Thyroid gland (tissue), 4 donors: ENCODE data around the gene HOXD12. TPM values are rescaled to one million over a fixed set of nuclear protein-coding genes. Genes with fewer than 3 reads are reported as not detected.

Experiments
- DNase-seq, 2 donors: peaks; one replicate each; pipeline ENCODE4 v3.0.0-alpha.2; 2019
- H3K27ac ChIP-seq, 3 donors: fragments of 200-600 bp; sonication (generic); 1 replicate in 2 of 3; 2 replicates in 1 of 3; pipeline ENCODE4 v1.5.1; 2016 to 2019; ENCODE audit warnings: mild to moderate bottlenecking in 1 of 3, moderate library complexity in 1 of 3
- H3K27me3 ChIP-seq: fragments of 200-600 bp; sonication (generic); one replicate; pipeline ENCODE4 v1.5.1; 2019
- H3K36me3 ChIP-seq, 2 donors: fragments of 200-600 bp; sonication (generic); one replicate each; pipeline ENCODE4 v1.5.1; 2016 to 2019
- H3K4me1 ChIP-seq, 2 donors: fragments of 200-600 bp; sonication (generic); one replicate each; pipeline ENCODE4 v1.5.1; 2017 to 2019
- H3K4me3 ChIP-seq, 3 donors: fragments of 200-600 bp; sonication (generic); replicated peaks in 1 of 3; 1 replicate in 2 of 3; 2 replicates in 1 of 3; pipeline ENCODE4 v1.5.1; 2016; ENCODE audit warnings: mild to moderate bottlenecking in 1 of 3
- H3K9me3 ChIP-seq: fragments of 200-600 bp; sonication (generic); one replicate; pipeline ENCODE4 v1.5.1; 2017
- POLR2A ChIP-seq, 2 donors: fragments of 450-650 bp; IDR thresholded peaks; one replicate each; pipeline ENCODE4 v1.6.1; 2017; ENCODE audit warnings: antibody characterized with exemption in 2 of 2, mild to moderate bottlenecking in 2 of 2, moderate library complexity in 1 of 2
- WGBS, 2 donors: methylation state at CpG; one replicate each; pipeline ENCODE4 v1.1.5; 2017; 5-methylcytosine and 5-hydroxymethylcytosine counted together
- intact Hi-C: fragments of 100-400 bp; cut with DNase I; formaldehyde crosslinking; loops from one replicate; pipeline ENCODE4 v1.15.1; 2023
- total RNA-seq, 4 donors: library from RNA; depleted of rRNA; stranded (reverse); fragments of >200 nt; gene quantifications; one replicate each; pipeline ENCODE4 v1.2.3, GENCODE V29; 2016
- TF ChIP-seq, protein P1 (sequence below), 6 experiments: fragments of 200-600 bp in 3 of 6; fragments of 450-650 bp in 3 of 6; sonication (generic) in 3 of 6; IDR thresholded peaks; one replicate each; pipeline ENCODE4 v1.5.1; 2016 to 2019; ENCODE audit warnings: antibody characterized with exemption in 6 of 6, mild to moderate bottlenecking in 2 of 6, inconsistent platforms in 1 of 6, moderate library complexity in 1 of 6

HOXD12 gene
- total RNA-seq, 4 donors from 2014 or later: not detected

DNA sequence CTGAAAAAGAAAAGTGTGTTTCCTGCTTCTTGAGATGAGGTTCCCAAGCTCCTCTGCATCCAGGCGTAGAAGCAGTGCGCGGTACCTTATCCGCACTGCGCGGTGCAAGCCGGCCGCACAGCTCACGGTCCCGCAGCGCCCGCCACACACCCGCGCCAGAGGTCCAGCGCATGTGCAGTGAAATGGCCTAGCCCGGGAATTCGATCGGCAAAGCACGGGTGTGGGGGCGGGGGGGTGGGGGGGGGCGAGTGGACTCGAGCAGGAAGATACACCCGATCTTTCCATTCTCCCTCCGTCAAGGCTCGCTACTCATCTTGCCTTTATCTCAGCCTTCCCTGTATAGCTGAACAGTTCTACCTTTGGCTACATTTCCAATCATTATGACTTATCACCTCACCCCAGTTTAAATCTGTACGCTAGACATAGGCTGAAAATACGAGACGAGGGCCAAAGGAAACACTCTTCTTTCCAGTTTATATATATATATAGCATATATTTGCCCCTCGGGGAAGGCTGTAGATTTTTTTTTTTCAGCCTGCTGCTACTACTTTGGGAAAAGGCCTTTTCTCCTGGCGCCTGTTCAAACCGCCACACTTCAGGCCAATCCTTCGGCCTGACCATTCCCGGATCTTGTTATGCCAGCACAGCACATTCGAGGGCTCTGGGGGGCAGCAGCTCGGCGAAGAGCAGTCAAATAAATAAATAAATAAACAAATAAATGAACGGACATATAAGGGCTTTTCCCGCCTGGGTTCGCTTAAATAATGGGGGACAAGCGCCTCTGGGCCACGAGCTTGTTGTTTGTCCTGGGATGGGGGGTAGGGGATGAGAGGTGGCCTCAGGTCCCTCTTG, 40.3 kb downstream of the HOXD12 start:
- no peak for TF ChIP-seq POLR2A (IDR thresholded peaks at IDR 0.05)
- TF ChIP-seq, protein P1, sequence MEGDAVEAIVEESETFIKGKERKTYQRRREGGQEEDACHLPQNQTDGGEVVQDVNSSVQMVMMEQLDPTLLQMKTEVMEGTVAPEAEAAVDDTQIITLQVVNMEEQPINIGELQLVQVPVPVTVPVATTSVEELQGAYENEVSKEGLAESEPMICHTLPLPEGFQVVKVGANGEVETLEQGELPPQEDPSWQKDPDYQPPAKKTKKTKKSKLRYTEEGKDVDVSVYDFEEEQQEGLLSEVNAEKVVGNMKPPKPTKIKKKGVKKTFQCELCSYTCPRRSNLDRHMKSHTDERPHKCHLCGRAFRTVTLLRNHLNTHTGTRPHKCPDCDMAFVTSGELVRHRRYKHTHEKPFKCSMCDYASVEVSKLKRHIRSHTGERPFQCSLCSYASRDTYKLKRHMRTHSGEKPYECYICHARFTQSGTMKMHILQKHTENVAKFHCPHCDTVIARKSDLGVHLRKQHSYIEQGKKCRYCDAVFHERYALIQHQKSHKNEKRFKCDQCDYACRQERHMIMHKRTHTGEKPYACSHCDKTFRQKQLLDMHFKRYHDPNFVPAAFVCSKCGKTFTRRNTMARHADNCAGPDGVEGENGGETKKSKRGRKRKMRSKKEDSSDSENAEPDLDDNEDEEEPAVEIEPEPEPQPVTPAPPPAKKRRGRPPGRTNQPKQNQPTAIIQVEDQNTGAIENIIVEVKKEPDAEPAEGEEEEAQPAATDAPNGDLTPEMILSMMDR (IDR thresholded peaks at IDR 0.05): no peak
- Histone ChIP-seq H3K4me3 (peak overlapping the region in 1 of 3 donors; percentile 34), H3K27me3 (peaks cover 56% of the 10 kb centered on the region), H3K9me3 (no peaks in the 10 kb centered on the region), H3K27ac (peak overlapping the region in 1 of 3 donors; percentile 21), H3K4me1 (peaks cover 0 to 21% of the 10 kb centered on the region in 2 donors), H3K36me3 (no peaks in the 10 kb centered on the region)
- intact Hi-C loops: loop anchor here (2.0 to 5.0 kb wide), 2 partner anchors 315 to 412 kb away; no protein-coding TSS in a partner anchor
- WGBS, 2 donors: 13 to 19% methylated on average over 41 of the region's 41 CpGs
- DNase-seq: peak in 1 of 2 donors; percentile 30

DNA sequence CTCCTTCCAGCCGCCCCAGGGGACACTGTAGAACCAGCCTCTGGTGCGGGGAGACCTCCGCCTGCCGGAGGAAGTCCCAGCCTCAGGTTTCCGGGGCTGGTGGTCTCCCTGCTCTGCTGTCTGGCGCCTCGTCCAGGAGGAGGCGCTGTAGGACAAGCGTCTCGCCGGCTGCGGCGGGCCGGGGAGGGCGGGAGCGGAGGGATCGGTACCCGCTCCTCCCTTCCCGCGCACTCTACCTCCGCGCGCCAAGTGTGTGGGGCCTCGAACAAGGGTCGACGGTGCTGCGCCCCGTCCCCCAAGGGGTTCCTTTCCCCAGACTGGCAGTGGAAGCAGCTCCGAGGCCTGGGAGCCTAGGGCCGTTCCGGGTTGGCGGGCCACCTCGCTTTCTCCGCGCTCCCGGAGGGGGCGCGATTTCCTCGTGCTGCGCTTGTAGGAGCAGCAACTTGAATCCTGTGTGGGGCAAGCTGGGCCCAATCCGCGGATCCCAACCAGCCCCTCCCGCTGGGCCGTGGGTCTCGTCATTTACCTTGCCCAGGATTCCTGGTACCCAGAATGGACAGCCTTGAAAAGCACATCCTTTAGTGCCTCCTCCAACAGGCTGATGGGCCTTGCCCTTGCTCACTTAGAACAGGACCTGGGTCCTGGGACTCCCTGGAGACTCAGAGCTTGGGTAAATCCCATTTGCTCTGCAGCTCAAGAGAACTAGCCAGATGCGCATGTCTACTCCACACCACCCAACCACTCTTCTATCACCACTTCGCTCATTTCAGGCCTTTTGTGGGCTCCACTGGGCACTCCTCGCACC, 41.1 kb downstream of the HOXD12 start:
- Histone ChIP-seq H3K9me3 (no peaks in the 10 kb centered on the region), H3K27ac (no peak overlapping the region), H3K36me3 (no peaks in the 10 kb centered on the region), H3K4me1 (peaks cover 0 to 21% of the 10 kb centered on the region in 2 donors), H3K4me3 (peak overlapping the region in 1 of 3 donors; percentile 34), H3K27me3 (peaks cover 51% of the 10 kb centered on the region)
- intact Hi-C loops: loop anchor here (2.0 to 5.0 kb wide), 2 partner anchors 314 to 412 kb away; no protein-coding TSS in a partner anchor
- peak; percentile 51 to 67 for DNase-seq
- TF ChIP-seq, protein P1 (IDR thresholded peaks at IDR 0.05): peak; percentile 56 to 87 (median 84)
- no peak for TF ChIP-seq POLR2A (IDR thresholded peaks at IDR 0.05)
- WGBS, 2 donors: 9% methylated on average over 33 of the region's 48 CpGs

DNA sequence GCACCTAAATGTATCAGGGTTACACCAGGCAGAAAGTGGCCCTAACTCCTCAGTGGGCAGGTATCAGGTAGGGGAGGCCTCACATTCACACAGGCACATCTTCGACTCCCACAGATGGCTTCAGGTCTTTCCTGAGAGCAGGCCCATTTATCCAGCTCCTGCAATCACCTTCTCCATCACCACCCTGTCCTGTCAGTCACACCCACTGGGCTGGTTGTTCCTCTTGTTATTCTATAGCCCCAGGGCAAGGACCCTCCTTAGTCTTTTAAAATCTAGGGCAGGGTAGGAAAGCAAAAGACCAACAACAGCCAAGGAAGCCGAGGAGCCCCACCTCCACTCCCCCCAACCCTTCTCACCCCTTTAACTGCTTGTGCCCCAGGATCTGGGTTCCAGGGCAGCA, 42.7 kb downstream of the HOXD12 start:
- H3K9me3 ChIP-seq: no peaks in the 10 kb centered on the region
- peaks cover 0 to 14% of the 10 kb centered on the region in 2 donors for H3K4me1 ChIP-seq
- TF ChIP-seq, protein P1 (IDR thresholded peaks at IDR 0.05): no peak
- no peak for TF ChIP-seq POLR2A (IDR thresholded peaks at IDR 0.05)
- no peak overlapping the region for H3K4me3 ChIP-seq
- no peaks in the 10 kb centered on the region for H3K36me3 ChIP-seq
- H3K27me3 ChIP-seq: peaks cover 42% of the 10 kb centered on the region
- intact Hi-C loops: loop anchor here (5.0 kb wide), 1 partner anchor 410 kb away; no protein-coding TSS in a partner anchor
- no peak for DNase-seq
- WGBS, 2 donors: 91 to 93% methylated on average over 2 of the region's 2 CpGs
- no peak overlapping the region for H3K27ac ChIP-seq

DNA sequence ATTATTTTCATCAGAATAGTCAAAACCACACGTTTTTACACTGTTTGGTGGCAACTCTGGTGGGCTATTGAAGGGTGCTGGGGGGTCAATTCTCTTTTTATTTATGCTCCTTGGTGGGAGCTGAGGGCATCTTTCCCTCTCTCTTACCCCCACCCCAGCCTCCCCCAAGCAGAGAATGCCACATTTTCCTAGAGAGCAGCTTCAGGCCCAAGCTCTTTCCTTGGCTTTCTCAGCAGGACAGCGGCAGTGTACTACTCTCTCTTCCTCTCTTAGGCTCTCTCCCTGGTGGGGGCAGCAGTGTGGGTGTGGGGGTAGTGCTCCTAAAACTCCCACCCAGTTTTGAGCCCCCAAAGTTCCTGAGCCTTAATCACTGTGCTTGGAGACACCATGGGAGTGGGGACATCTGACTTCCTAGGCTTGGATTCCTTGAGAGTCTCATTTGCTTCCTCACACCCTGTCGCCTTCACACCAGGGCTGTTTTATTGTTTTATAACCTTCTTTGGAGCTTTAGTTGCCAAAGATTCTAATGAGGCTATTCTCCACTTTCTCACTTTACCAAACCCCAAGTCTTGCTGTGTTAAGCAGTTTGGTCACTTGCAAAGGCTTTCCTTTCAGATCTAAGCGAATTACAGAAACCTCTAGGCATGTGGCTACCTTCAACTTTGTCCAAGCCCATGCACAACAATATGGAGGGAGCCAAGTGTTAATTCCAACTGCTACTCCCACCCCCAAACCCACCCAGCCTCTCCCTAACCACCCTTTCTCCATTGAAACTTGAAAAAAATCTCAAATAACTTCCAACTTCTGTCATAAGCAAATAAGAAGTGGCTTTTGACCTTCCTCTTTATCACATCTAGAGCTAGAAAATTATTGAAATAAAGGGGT, 45.7 kb downstream of the HOXD12 start:
- Histone ChIP-seq H3K9me3 (no peaks in the 10 kb centered on the region), H3K4me3 (no peak overlapping the region), H3K27ac (no peak overlapping the region), H3K27me3 (peaks cover 40% of the 10 kb centered on the region), H3K4me1 (peaks cover 0 to 7% of the 10 kb centered on the region in 2 donors), H3K36me3 (no peaks in the 10 kb centered on the region)
- no peak for TF ChIP-seq POLR2A (IDR thresholded peaks at IDR 0.05)
- TF ChIP-seq, protein P1 (IDR thresholded peaks at IDR 0.05): no peak
- intact Hi-C loops: no loop called here
- DNase-seq: no peak
- 42 to 51% methylated on average over 4 of the region's 4 CpGs for WGBS, 2 donors
